D721Med (cell line): Measurements from ENCODE around the gene SHC2.

Source experiments
- DNase-seq: peaks from one replicate; pipeline ENCODE4 v3.0.0; 2011; ENCODE audit warnings: low spot score; ENCODE audit not compliant: insufficient read length
- FAIRE-seq: peaks from 2 replicates; lab custom pipeline; 2011; peaks lifted over from hg19 to GRCh38; lab: Jason Lieb, UNC
- TF ChIP-seq, protein P1 (sequence below): IDR thresholded peaks from 2 replicates; pipeline ENCODE4 v1.5.1; 2012; ENCODE audit warnings: mild to moderate bottlenecking, control low read depth; ENCODE audit not compliant: insufficient read depth; ENCODE audit errors: missing control alignments

Gene SHC2

DNA sequence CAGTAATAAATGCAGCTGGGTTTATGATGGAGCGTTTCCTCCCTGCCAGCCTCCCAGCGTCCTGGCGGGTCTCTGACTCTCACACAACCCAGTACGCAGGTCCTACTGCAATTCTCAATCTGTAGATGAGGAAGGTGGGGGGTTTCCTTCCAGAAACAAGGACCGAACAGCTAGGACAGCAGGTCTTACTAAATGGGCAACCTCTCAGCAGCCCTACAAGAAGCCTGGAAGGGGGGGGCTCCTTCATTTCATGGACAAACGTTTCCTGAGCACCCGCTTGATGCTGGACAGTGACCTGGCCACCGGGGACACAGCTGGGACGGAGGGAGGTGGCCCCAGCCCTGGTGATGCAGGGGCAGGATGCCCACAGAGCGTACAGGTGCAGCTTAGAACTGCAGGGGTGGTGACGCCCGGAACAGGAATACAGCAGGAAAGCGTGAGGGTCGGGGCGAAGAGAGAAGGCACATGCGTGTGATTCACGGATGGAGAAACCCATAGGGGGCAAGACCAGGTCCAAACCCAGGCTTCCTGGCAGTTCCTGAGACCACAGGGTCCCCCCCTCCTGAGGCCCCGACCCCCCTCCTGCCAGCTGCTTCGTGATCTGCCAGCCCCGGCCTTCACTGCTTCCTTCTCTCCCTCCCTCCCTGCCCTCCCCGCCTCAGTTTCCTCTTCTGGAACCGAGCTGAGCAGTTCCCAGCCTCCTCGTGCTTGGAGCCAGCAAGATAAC, 51.2 kb downstream of the SHC2 start:
- DNase-seq (peak; percentile 45), FAIRE-seq (no peak)
- TF ChIP-seq, protein P1, sequence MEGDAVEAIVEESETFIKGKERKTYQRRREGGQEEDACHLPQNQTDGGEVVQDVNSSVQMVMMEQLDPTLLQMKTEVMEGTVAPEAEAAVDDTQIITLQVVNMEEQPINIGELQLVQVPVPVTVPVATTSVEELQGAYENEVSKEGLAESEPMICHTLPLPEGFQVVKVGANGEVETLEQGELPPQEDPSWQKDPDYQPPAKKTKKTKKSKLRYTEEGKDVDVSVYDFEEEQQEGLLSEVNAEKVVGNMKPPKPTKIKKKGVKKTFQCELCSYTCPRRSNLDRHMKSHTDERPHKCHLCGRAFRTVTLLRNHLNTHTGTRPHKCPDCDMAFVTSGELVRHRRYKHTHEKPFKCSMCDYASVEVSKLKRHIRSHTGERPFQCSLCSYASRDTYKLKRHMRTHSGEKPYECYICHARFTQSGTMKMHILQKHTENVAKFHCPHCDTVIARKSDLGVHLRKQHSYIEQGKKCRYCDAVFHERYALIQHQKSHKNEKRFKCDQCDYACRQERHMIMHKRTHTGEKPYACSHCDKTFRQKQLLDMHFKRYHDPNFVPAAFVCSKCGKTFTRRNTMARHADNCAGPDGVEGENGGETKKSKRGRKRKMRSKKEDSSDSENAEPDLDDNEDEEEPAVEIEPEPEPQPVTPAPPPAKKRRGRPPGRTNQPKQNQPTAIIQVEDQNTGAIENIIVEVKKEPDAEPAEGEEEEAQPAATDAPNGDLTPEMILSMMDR, result no peak

DNA sequence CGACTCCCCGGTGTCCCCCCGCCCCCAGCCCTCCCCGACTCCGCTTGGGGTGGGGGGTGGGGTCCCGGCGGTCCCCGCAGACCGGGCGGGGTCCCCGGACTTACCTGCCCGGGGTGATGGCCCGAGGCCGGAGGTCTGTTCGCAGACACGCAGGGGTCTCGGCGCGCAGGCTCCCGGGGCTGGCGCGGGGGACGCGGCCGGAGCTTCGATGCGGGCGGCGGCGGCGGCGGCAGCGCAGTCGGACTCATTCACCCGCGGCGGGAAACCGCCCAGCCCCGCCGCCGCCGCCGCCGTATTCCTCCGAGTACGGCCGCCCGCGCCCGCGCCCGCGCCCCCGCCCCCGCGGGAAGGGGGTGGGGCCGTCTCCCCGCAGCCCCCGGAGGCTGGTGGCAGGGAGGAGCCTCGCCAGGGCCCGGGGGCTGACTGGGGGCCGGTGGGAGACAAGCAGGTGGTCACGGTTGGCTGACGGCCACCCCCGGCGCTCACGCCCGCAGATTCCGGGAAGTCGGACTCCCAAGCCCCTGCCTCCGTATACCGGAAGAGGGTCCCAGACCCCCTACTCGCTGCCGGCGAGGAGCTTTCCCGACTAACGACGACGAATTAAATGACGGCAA, 51.8 kb downstream of the SHC2 start, which contains the start of gene C2CD4C:
Gene C2CD4C, minus strand, starts transcription at position 246 of the 614 bp plus-strand sequence. CDS start 786 bp downstream, outside the sequence.
- peak; percentile 61 for DNase-seq
- TF ChIP-seq, protein P1, result no peak
- no peak for FAIRE-seq

DNA sequence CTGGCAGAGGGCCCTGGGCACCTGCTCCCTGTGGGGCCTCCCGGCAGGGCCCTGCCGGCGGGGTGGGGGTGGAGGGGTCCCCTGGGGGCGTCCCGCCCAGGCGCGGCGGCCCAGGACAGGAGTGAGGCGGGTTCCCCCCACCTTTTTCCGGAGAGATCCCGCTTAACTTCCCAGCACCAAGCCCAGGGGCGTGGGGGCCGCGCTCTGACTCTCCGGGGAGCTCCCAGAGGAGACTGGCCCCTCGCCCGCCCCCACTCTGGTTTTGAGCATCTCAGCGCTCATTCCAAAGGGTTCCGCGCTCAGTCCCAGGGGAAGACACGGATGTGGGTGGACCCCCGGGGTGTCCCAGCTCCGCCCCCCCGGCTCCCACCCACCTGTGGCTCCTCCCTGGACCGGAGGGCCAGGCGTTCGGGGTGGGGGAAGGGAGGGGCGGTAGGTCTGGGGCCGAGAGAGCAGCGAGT, 52.4 kb downstream of the SHC2 start:
- no peak for FAIRE-seq
- TF ChIP-seq, protein P1, result no peak
- peak; percentile 70 for DNase-seq

DNA sequence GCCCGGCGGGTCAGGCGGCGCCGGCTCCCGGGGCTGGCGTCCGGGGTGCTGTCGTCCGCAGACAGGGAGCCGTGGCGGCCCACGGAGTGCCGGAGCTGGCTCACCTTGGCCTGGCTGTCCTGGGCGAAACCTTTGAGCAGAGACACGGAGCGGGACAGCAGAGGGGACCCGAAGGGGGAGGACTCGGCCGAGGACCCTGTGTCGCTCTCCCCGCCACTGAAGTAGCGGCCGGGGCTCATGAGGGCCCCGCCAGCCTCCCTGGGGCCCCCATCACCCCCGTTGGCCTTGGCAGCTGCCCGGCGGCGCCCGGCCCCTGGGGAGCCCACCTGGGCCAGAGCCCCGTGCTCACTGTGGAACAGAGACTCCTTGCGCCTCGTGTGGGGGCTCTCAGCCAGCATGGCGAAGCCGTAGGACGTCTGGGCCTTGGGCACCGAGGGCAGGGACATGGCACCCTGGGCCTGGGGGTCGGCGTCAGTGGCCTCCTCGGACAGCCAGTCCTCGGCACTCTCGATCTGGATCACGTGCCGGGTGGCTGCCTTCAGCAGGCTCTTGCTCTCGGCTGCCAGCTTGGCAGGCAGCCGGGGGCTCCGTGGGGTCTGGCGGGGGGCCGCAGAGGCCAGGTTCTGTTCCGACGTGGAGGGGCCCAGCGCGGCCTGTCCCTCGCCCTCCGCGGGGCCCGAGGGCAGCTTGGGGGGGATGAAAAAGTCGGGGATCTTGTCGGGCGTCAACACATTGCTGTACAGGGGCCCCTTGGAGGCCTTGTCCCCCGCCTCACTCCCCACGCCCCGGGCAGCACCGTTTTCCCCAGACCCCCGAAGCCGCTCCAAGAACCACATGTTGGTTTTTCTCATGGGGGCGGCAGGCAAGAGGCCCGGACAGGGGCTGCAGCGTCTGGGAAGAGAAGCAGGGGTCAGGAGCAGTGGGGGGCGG, 53.1 kb downstream of the SHC2 start:
- TF ChIP-seq, protein P1, result no peak
- FAIRE-seq (no peak), DNase-seq (peak; percentile 17)

DNA sequence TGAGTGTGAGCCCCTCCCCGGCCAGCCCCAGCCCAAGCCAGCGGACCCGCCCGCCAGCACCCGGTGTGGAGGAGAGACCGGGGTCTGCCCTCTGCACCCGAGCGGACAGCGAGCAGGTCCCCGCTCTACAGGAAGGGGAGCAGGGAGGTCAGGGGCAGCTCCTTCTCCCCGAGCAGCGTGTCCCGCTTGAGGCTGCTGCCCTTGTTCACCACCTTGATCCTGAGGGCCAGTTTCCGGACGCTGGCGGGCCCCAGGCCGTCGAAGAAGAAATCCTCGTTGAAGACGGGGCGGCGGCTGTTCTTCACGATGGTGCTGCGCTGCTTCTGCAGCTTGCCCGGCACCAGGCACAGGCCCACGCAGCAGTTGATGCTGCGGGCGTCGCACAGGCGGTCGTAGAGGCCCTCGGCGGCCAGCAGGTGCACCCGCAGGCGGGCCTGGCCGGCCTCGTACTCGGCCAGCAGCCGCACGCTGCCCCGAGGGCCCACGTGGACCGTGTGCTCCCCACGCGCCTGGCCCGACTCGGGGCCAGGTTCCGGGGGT, 53.8 kb downstream of the SHC2 start:
- TF ChIP-seq, protein P1, result no peak
- FAIRE-seq, result no peak
- DNase-seq, result peak; percentile 28

DNA sequence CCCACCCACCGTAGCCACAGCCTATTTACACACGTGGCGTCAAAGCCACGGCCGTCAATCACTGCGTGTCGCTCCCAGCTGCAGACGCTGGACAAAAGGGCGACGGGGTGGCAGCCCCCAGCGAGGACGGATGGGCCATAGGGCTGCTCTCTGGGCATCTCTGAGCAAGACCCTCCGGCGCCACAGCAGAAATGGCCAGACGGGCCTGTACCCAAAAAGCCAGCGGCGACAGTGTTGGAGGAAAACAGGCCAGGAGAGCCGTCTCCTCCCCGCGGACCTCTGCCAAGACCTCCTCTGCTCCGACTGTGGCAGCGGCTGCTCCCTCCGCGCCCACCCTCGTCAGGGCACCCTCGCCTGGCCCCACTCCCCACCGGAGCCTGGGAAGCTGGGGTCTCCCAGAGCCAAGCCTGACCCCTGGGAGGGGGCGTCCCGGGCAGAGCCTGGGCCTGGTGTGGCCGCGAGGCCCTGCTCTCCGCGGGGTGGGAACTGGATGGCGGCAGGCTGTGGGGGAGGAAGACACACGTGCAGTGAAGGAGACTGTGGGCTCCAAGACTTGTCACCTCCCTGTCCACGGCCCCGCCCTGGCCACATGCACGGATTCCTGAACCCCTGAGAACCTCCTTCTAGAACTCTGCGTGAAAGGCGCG, 54.6 kb downstream of the SHC2 start:
- TF ChIP-seq, protein P1, result no peak
- FAIRE-seq (no peak), DNase-seq (peak; percentile 21)
